ENCODE measurements around the gene DR1. TPM values are rescaled to one million over a fixed set of nuclear protein-coding genes. Genes with fewer than 3 reads are reported as not detected.

Gene DR1
- total RNA-seq, 2 experiments from 2014 or later, result 71.3 to 79.2 TPM

DNA sequence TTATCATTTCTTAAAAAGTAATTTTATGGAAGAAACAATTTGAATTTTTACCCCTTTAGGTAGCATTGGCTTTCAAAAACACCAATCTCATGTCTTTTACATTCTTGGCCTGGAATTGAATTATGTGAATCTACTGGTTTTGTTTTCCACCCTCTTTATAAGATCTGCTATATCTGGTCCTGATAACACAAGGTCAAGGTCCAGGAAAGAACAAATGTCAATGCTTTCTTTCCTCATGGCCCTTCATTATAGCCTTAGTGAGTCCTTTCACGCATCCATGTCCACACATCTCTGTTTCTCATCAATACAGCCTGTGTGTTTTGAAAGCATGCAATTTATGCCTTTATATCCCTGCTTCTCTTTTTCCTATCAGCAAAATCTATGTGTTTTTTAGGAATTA lies 24.0 kb upstream of the DR1 start:
- no peaks in the 10 kb centered on the region for H3K9me3 Mint-ChIP-seq
- intact Hi-C loops (cut with micrococcal nuclease), result no loop called here
- ChIA-PET CTCF (interaction anchor here (1.4 to 1.7 kb wide), 2 partner anchors 9 to 17 kb away, joined by 4 to 5 read pairs; no protein-coding TSS in a partner anchor), POLR2A (no interaction called here)
- DNase-seq (no peak), ATAC-seq (no peak)
- H3K27me3 Mint-ChIP-seq, result no peaks in the 10 kb centered on the region
- no peaks in the 10 kb centered on the region for H3K4me1 Mint-ChIP-seq (ENCODE audit: low read depth)
- no peak for TF ChIP-seq CTCF (IDR thresholded peaks at IDR 0.05)
- H3K4me3 Mint-ChIP-seq, result no peak overlapping the region
- H3K27ac Mint-ChIP-seq, result no peak overlapping the region
- no peaks in the 10 kb centered on the region for H3K36me3 Mint-ChIP-seq (ENCODE audit: low read depth)

DNA sequence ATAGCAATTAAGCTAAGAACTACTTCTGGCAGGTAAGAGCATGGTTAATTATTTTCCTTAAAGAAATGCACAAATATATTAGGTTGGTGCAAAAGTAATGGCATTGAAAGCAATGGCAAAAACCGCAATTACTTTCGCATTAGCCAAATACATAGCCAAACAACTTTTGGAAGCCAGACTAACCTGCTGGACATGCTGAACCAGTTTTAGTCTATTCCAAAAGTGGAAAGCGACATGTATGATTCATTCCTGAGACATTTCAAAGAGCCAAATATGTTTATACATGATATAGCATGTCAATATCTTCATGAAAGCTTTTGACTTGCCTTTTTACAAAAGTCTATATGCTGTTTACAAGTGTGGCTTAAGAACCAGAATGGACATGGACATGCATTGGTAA lies 23.4 kb upstream of the DR1 start:
- POLR2A ChIA-PET, result no interaction called here
- intact Hi-C loops (cut with micrococcal nuclease), result no loop called here
- DNase-seq (no peak), ATAC-seq (no peak)
- Mint-ChIP-seq H3K4me1 (ENCODE audit: low read depth) (no peaks in the 10 kb centered on the region), H3K27me3 (no peaks in the 10 kb centered on the region), H3K9me3 (no peaks in the 10 kb centered on the region), H3K4me3 (no peak overlapping the region), H3K36me3 (ENCODE audit: low read depth) (no peaks in the 10 kb centered on the region), H3K27ac (no peak overlapping the region)
- TF ChIP-seq CTCF (IDR thresholded peaks at IDR 0.05), result no peak
- CTCF ChIA-PET, result interaction anchor here (1.4 kb wide), 1 partner anchor 18 kb away, joined by 5 read pairs; no protein-coding TSS in a partner anchor

- intact Hi-C loops (cut with micrococcal nuclease), result no loop called here
- no peaks in the 10 kb centered on the region for H3K9me3 Mint-ChIP-seq
- no peaks in the 10 kb centered on the region for H3K4me1 Mint-ChIP-seq (ENCODE audit: low read depth)
- ChIA-PET POLR2A (interaction anchor here (0.9 kb wide), 1 partner anchor 22 kb away, joined by 3 read pairs; no protein-coding TSS in a partner anchor), CTCF (interaction anchor here (1.4 to 2.5 kb wide), 2 partner anchors 19 kb away, joined by 5 to 13 read pairs; no protein-coding TSS in a partner anchor)
- H3K4me3 Mint-ChIP-seq, result no peak overlapping the region
- no peak overlapping the region for H3K27ac Mint-ChIP-seq
- ATAC-seq (no peak), DNase-seq (no peak)
- no peaks in the 10 kb centered on the region for H3K27me3 Mint-ChIP-seq
- no peaks in the 10 kb centered on the region for H3K36me3 Mint-ChIP-seq (ENCODE audit: low read depth)
- no peak for TF ChIP-seq CTCF (IDR thresholded peaks at IDR 0.05)
Measured at GRCh38 chr1:93323185-93323820, 22.4 kb upstream of the DR1 start.

DNA sequence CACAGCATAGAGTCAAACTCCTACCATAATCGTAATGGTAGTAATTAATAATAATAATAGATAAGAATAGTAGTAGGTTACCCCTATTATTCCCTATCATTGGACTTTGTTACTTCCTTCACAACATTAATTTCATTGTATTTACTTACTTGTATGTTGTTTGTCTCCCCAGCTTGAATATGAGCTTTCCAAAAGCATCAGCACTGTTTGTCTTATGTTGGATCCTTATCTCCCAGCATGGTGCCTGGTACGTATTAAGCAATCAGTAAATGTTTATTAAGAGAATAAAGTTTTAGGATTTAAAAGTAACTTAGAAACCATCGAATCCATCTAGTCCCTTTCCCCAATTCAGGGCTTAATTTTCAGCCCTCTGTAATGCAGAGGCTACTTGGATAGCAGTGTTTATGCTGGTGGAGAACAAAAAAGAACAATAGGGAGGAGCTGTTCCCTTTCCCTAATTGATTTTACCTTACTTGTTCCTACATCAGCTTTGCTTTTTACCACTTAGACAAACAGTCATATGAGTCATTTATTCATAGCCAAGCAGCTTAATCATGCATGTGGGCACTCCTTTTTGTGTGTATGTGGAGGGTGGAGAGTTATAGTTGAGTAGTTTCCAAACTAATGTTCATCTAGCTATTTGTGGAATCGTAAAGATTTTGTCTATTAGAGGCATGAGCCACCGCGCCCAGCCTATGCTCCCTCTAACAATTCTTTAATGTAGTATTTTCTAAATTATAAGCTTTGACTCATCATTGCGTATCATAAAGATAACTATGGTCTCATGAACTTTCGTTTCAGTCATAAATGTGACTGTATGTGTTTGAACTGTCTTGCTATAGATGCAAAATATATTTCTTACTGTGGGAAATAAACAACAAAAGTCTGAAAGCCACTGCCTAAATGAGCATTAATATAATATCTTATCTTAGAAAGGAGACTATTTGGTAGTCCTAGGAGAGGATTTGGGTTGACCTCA lies 20.9 kb upstream of the DR1 start:
- Mint-ChIP-seq H3K27ac (no peak overlapping the region), H3K9me3 (no peaks in the 10 kb centered on the region), H3K27me3 (no peaks in the 10 kb centered on the region), H3K4me3 (no peak overlapping the region), H3K36me3 (ENCODE audit: low read depth) (no peaks in the 10 kb centered on the region), H3K4me1 (ENCODE audit: low read depth) (no peaks in the 10 kb centered on the region)
- POLR2A ChIA-PET, result no interaction called here
- no peak for DNase-seq
- no peak for TF ChIP-seq CTCF (IDR thresholded peaks at IDR 0.05)
- intact Hi-C loops (cut with micrococcal nuclease), result no loop called here
- no peak for ATAC-seq
- CTCF ChIA-PET, result interaction anchor here (0.9 to 2.5 kb wide), 2 partner anchors 21 to 356 kb away, joined by 3 to 13 read pairs; no protein-coding TSS in a partner anchor

All from activated CD8-positive, alpha-beta T cell treated with anti-CD3 and anti-CD28 coated beads for 36 hours (primary cell).